ENCODE data around the gene LMLN.
"Not testable (repeated sequence)": the region's sequence is repeated elsewhere in the genome, so short reads cannot be mapped to it uniquely, and the experiment has no call there.

The LMLN gene

DNA sequence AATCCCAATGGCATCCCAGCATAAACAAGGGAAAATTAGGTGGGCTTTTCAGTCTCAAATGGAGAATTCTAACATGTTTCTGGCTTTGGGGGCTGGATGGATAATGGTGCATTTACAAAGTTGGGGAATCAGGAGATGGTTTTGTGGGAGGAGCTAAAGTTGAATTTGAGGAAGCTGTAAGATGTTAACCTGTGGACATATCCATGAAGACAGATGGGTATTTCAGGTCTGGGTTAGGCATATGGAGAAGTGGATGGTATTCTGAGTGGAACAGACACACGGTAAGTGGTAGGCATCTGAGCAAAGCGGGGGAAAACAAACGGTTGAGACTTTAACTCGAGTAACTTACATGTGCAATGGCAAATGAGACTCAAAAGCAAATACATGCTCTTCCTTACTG is 1.7 kb upstream of the LMLN start:
- Histone ChIP-seq H2AFZ (ENCODE audit: low read depth, low read length) (no peak overlapping the region), H3K27ac (ENCODE audit: low read length) (peak overlapping the region; percentile 5; the same call in 1 of the 2 replicates), H3K9ac (ENCODE audit: low read length) (no peak overlapping the region), H3K36me3 (replicated peaks; ENCODE audit: low read depth, low read length) (peaks cover 33% of the 10 kb centered on the region), H3K4me1 (ENCODE audit: low read length) (peaks cover 14% of the 10 kb centered on the region), H3K4me2 (ENCODE audit: low read length) (no peak overlapping the region), H4K20me1 (ENCODE audit: insufficient read depth, low read length) (peaks cover 14% of the 10 kb centered on the region; the same call in 1 of the 2 replicates), H3K27me3 (ENCODE audit: low read depth, low read length) (no peaks in the 10 kb centered on the region), H3K9me3 (ENCODE audit: insufficient read depth, low read length) (no peaks in the 10 kb centered on the region), H3K4me3 (ENCODE audit: low read length) (no peak overlapping the region), H3K79me2 (ENCODE audit: low read length) (peaks cover 9% of the 10 kb centered on the region)
- TF ChIP-seq EZH2phosphoT487 (IDR thresholded peaks at IDR 0.05; ENCODE audit: low read depth) = no peak
- TF ChIP-seq, protein P1, sequence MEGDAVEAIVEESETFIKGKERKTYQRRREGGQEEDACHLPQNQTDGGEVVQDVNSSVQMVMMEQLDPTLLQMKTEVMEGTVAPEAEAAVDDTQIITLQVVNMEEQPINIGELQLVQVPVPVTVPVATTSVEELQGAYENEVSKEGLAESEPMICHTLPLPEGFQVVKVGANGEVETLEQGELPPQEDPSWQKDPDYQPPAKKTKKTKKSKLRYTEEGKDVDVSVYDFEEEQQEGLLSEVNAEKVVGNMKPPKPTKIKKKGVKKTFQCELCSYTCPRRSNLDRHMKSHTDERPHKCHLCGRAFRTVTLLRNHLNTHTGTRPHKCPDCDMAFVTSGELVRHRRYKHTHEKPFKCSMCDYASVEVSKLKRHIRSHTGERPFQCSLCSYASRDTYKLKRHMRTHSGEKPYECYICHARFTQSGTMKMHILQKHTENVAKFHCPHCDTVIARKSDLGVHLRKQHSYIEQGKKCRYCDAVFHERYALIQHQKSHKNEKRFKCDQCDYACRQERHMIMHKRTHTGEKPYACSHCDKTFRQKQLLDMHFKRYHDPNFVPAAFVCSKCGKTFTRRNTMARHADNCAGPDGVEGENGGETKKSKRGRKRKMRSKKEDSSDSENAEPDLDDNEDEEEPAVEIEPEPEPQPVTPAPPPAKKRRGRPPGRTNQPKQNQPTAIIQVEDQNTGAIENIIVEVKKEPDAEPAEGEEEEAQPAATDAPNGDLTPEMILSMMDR (IDR thresholded peaks at IDR 0.05; ENCODE audit: low read depth, low read length) = no peak

- Histone ChIP-seq H3K36me3 (replicated peaks; ENCODE audit: low read depth, low read length) (peaks cover 28% of the 10 kb centered on the region), H3K4me1 (ENCODE audit: low read length) (peaks cover 14% of the 10 kb centered on the region), H4K20me1 (ENCODE audit: insufficient read depth, low read length) (peaks cover 11% of the 10 kb centered on the region; the same call in 1 of the 2 replicates), H3K4me3 (ENCODE audit: low read length) (peak overlapping the region; percentile 85), H3K4me2 (ENCODE audit: low read length) (peak overlapping the region; percentile 96)
- not testable (repeated sequence) for H3K9ac ChIP-seq (ENCODE audit: low read length); H3K27me3 ChIP-seq (ENCODE audit: low read depth, low read length); H3K9me3 ChIP-seq (ENCODE audit: insufficient read depth, low read length); H2AFZ ChIP-seq (ENCODE audit: low read depth, low read length); H3K27ac ChIP-seq (ENCODE audit: low read length); H3K79me2 ChIP-seq (ENCODE audit: low read length)
These were observed 1.2 kb upstream of the LMLN start for GRCh38 chr3:197958848-197959247.

DNA sequence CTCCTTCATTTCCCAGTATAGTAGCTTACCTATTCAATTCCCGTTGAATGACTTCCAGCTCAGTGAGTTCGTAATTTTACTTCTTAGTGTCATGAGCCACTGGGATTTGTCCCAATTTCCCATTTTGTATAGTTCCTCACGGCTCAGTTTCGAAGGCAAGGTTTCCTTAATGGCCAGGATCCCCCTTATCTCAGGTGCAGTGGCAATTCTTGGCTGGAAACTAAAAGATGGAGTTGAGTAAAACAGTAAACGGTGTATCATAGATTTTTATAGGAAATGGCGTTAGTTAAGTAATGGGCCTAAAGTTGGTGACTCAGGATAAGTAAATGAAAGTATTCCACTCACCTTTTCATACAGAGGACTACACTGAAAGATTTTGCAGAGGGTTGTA is 522 bp upstream of the LMLN start:
- peaks cover 25% of the 10 kb centered on the region for H3K36me3 ChIP-seq (replicated peaks; ENCODE audit: low read depth, low read length)
- H3K9ac ChIP-seq (ENCODE audit: low read length) = peak overlapping the region; percentile 54
- H3K27ac ChIP-seq (ENCODE audit: low read length) = peak overlapping the region; percentile 19; the same call in 1 of the 2 replicates
- H3K79me2 ChIP-seq (ENCODE audit: low read length) = no peaks in the 10 kb centered on the region
- no peaks in the 10 kb centered on the region for H3K27me3 ChIP-seq (ENCODE audit: low read depth, low read length)
- H2AFZ ChIP-seq (ENCODE audit: low read depth, low read length) = peak overlapping the region; percentile 71; the same call in 1 of the 2 replicates
- H4K20me1 ChIP-seq (ENCODE audit: insufficient read depth, low read length) = peaks cover 11% of the 10 kb centered on the region; the same call in 1 of the 2 replicates
- peak overlapping the region; percentile 96 for H3K4me2 ChIP-seq (ENCODE audit: low read length)
- peak overlapping the region; percentile 85 for H3K4me3 ChIP-seq (ENCODE audit: low read length)
- TF ChIP-seq EZH2phosphoT487 (IDR thresholded peaks at IDR 0.05; ENCODE audit: low read depth) = no peak
- TF ChIP-seq, protein P1 (IDR thresholded peaks at IDR 0.05; ENCODE audit: low read depth, low read length) = no peak
- H3K9me3 ChIP-seq (ENCODE audit: insufficient read depth, low read length) = no peaks in the 10 kb centered on the region
- H3K4me1 ChIP-seq (ENCODE audit: low read length) = peaks cover 14% of the 10 kb centered on the region

GRCh38 chr3:197960694-197961581 is 921 bp downstream of the LMLN start:
- Histone ChIP-seq H3K4me2 (ENCODE audit: low read length) (peak overlapping the region; percentile 93), H3K27me3 (ENCODE audit: low read depth, low read length) (no peaks in the 10 kb centered on the region), H3K79me2 (ENCODE audit: low read length) (no peaks in the 10 kb centered on the region), H3K4me1 (ENCODE audit: low read length) (peaks cover 14% of the 10 kb centered on the region), H3K9ac (ENCODE audit: low read length) (peak overlapping the region; percentile 65), H3K27ac (ENCODE audit: low read length) (peak overlapping the region; percentile 22; the same call in 1 of the 2 replicates), H2AFZ (ENCODE audit: low read depth, low read length) (peak overlapping the region; percentile 76), H4K20me1 (ENCODE audit: insufficient read depth, low read length) (no peaks in the 10 kb centered on the region), H3K9me3 (ENCODE audit: insufficient read depth, low read length) (no peaks in the 10 kb centered on the region), H3K36me3 (replicated peaks; ENCODE audit: low read depth, low read length) (peaks cover 14% of the 10 kb centered on the region), H3K4me3 (ENCODE audit: low read length) (peak overlapping the region; percentile 85)
- TF ChIP-seq, protein P1 (IDR thresholded peaks at IDR 0.05; ENCODE audit: low read depth, low read length) = no peak
- TF ChIP-seq EZH2phosphoT487 (IDR thresholded peaks at IDR 0.05; ENCODE audit: low read depth) = no peak

All from OCI-LY3 (cell line).